Measurements from ENCODE around the gene ENPEP. TPM values are rescaled to one million over a fixed set of nuclear protein-coding genes. Genes with fewer than 3 reads are reported as not detected.
A peak's percentile ranks its signal among the peaks of the same experiment; 100 is the strongest.

The ENPEP gene
- total RNA-seq, 1 experiment from 2014 or later: 5.6 TPM

- Mint-ChIP-seq H3K9me3 (ENCODE audit: unreplicated experiment) (no peaks in the 10 kb centered on the region), H3K36me3 (ENCODE audit: insufficient read depth, unreplicated experiment) (peaks cover 29% of the 10 kb centered on the region), H3K4me1 (ENCODE audit: low read depth, unreplicated experiment) (peaks cover 22% of the 10 kb centered on the region), H3K4me3 (ENCODE audit: unreplicated experiment) (no peak overlapping the region), H3K27ac (ENCODE audit: unreplicated experiment) (no peak overlapping the region), H3K27me3 (ENCODE audit: insufficient read depth, unreplicated experiment) (no peaks in the 10 kb centered on the region)
- no peak for DNase-seq
- Histone ChIP-seq H3K36me3 (ENCODE audit: control insufficient read depth, insufficient read depth, low read length) (no peaks in the 10 kb centered on the region; the same call in 1 of the 2 replicates), H3K4me3 (ENCODE audit: low read depth, low read length) (no peak overlapping the region), H3K4me1 (peaks cover 24% of the 10 kb centered on the region), H3K9me3 (no peaks in the 10 kb centered on the region), H3K27me3 (replicated peaks; ENCODE audit: control insufficient read depth, insufficient read depth, low read length) (no peaks in the 10 kb centered on the region)
- no peak for TF ChIP-seq CTCF (IDR thresholded peaks at IDR 0.05; ENCODE audit: insufficient read depth in 1 of 2, low read depth in 1 of 2, low read length in 1 of 2, severe bottlenecking in 1 of 2, unreplicated experiment in 1 of 2)
- BruUV-seq (replicated peaks): TSS peak; percentile 40
- ChIA-PET POLR2A (no interaction called here), CTCF (no interaction called here)
- intact Hi-C loops (cut with micrococcal nuclease; ENCODE audit: unreplicated experiment): no loop called here
These were observed 136.8 kb downstream of the ENPEP start for GRCh38 chr4:110612631-110613269.

- Histone ChIP-seq H3K9me3 (no peaks in the 10 kb centered on the region), H3K4me3 (ENCODE audit: low read depth, low read length) (no peak overlapping the region), H3K36me3 (ENCODE audit: control insufficient read depth, insufficient read depth, low read length) (peaks cover 5% of the 10 kb centered on the region), H3K27me3 (replicated peaks; ENCODE audit: control insufficient read depth, insufficient read depth, low read length) (no peaks in the 10 kb centered on the region), H3K4me1 (peaks cover 18% of the 10 kb centered on the region)
- POLR2A ChIA-PET: no interaction called here
- H3K4me3 Mint-ChIP-seq (ENCODE audit: unreplicated experiment): no peak overlapping the region
- TF ChIP-seq CTCF (IDR thresholded peaks at IDR 0.05; ENCODE audit: insufficient read depth in 1 of 2, low read depth in 1 of 2, low read length in 1 of 2, severe bottlenecking in 1 of 2, unreplicated experiment in 1 of 2): no peak
- H3K9me3 Mint-ChIP-seq (ENCODE audit: unreplicated experiment): no peaks in the 10 kb centered on the region
- DNase-seq: no peak
- H3K36me3 Mint-ChIP-seq (ENCODE audit: insufficient read depth, unreplicated experiment): peaks cover 39% of the 10 kb centered on the region
- no TSS peak for BruUV-seq (replicated peaks)
- intact Hi-C loops (cut with micrococcal nuclease; ENCODE audit: unreplicated experiment): no loop called here
- CTCF ChIA-PET: no interaction called here
- no peaks in the 10 kb centered on the region for H3K27me3 Mint-ChIP-seq (ENCODE audit: insufficient read depth, unreplicated experiment)
- H3K27ac Mint-ChIP-seq (ENCODE audit: unreplicated experiment): no peak overlapping the region
- peaks cover 17% of the 10 kb centered on the region for H3K4me1 Mint-ChIP-seq (ENCODE audit: low read depth, unreplicated experiment)
These were observed 137.8 kb downstream of the ENPEP start for GRCh38 chr4:110613745-110614144.

- Mint-ChIP-seq H3K9me3 (ENCODE audit: unreplicated experiment) (no peaks in the 10 kb centered on the region), H3K27ac (ENCODE audit: unreplicated experiment) (no peak overlapping the region), H3K4me3 (ENCODE audit: unreplicated experiment) (no peak overlapping the region), H3K4me1 (ENCODE audit: low read depth, unreplicated experiment) (peaks cover 12% of the 10 kb centered on the region), H3K27me3 (ENCODE audit: insufficient read depth, unreplicated experiment) (no peaks in the 10 kb centered on the region), H3K36me3 (ENCODE audit: insufficient read depth, unreplicated experiment) (peaks cover 45% of the 10 kb centered on the region)
- ChIA-PET POLR2A (no interaction called here), CTCF (no interaction called here)
- BruUV-seq (replicated peaks): no TSS peak
- Histone ChIP-seq H3K9me3 (no peaks in the 10 kb centered on the region), H3K4me1 (peaks cover 12% of the 10 kb centered on the region), H3K36me3 (ENCODE audit: control insufficient read depth, insufficient read depth, low read length) (peaks cover 5% of the 10 kb centered on the region), H3K27me3 (replicated peaks; ENCODE audit: control insufficient read depth, insufficient read depth, low read length) (no peaks in the 10 kb centered on the region), H3K4me3 (ENCODE audit: low read depth, low read length) (no peak overlapping the region)
- TF ChIP-seq CTCF (IDR thresholded peaks at IDR 0.05; ENCODE audit: insufficient read depth in 1 of 2, low read depth in 1 of 2, low read length in 1 of 2, severe bottlenecking in 1 of 2, unreplicated experiment in 1 of 2): no peak
- intact Hi-C loops (cut with micrococcal nuclease; ENCODE audit: unreplicated experiment): no loop called here
- DNase-seq: no peak
These were observed 138.4 kb downstream of the ENPEP start for GRCh38 chr4:110614173-110614963.

Other genes with a start within 250 kb of the ENPEP start
- gene PITX2, start 146.9 kb downstream of the ENPEP start, total RNA-seq (2022): 76.8 and 82.8 TPM in 2 replicates